SU-DHL-6 (cell line): ENCODE results near the gene CLMN.

Experiments used
- H2AFZ ChIP-seq: fragments of 200-600 bp; sonication (generic); 2 replicates; pipeline ENCODE4 v1.6.1; 2014; ENCODE audit warnings: low read depth, mild to moderate bottlenecking, moderate library complexity, mixed read lengths, antibody characterized with exemption, low read length; ENCODE audit not compliant: severe bottlenecking
- H3F3A ChIP-seq: fragments of 200-600 bp; shearing (Covaris generic); 2 replicates; pipeline ENCODE4 v1.6.0; 2016; ENCODE audit warnings: antibody characterized with exemption, mild to moderate bottlenecking; ENCODE audit not compliant: insufficient read depth
- H3K27ac ChIP-seq: fragments of 200-600 bp; sonication (generic); 2 replicates; pipeline ENCODE4 v1.5.1; 2016; ENCODE audit warnings: low read depth, mild to moderate bottlenecking, low read length, moderate library complexity, mixed read lengths
- H3K27me3 ChIP-seq: fragments of 200-600 bp; sonication (generic), shearing (Covaris generic); 2 replicates; pipeline ENCODE4 v1.6.0; 2014; ENCODE audit warnings: mild to moderate bottlenecking, low read length
- H3K36me3 ChIP-seq: fragments of 200-600 bp; sonication (generic); 2 replicates; pipeline ENCODE4 v1.6.1; 2014; ENCODE audit warnings: mild to moderate bottlenecking, low read length, mixed read lengths
- H3K4me2 ChIP-seq: fragments of 300-600, 200-600 bp; shearing (Covaris generic), sonication (generic); 2 replicates; pipeline ENCODE4 v1.6.0; 2014; ENCODE audit warnings: low read length, low read depth, mild to moderate bottlenecking; ENCODE audit not compliant: poor library complexity, severe bottlenecking
- H3K4me3 ChIP-seq: fragments of 200-600 bp; sonication (generic); 2 replicates; pipeline ENCODE4 v1.5.1; 2014; ENCODE audit warnings: antibody characterized with exemption, low read length, mild to moderate bottlenecking, mixed read lengths; ENCODE audit not compliant: insufficient read depth, poor library complexity, severe bottlenecking
- H3K79me2 ChIP-seq: fragments of 200-600 bp; sonication (generic); 2 replicates; pipeline ENCODE4 v1.6.1; 2014; ENCODE audit warnings: mild to moderate bottlenecking, low read length, moderate library complexity; ENCODE audit not compliant: insufficient read depth
- H3K9ac ChIP-seq: fragments of 200-600 bp; sonication (generic); 2 replicates; pipeline ENCODE4 v1.7.0; 2014; ENCODE audit warnings: mild to moderate bottlenecking, low read length
- H3K9me2 ChIP-seq: fragments of 200-600 bp; sonication (generic); replicated peaks from 2 replicates; pipeline ENCODE4 v1.6.1; 2014; ENCODE audit warnings: low read length; ENCODE audit not compliant: insufficient read depth
- H3K9me3 ChIP-seq: fragments of 200-600 bp; sonication (generic); 2 replicates; pipeline ENCODE4 v1.6.1; 2014; ENCODE audit warnings: low read length, mixed read lengths; ENCODE audit not compliant: insufficient read depth
- H4K20me1 ChIP-seq: fragments of 200-600 bp; sonication (generic); 2 replicates; pipeline ENCODE4 v1.6.1; 2014; ENCODE audit warnings: low read depth, mild to moderate bottlenecking, antibody characterized with exemption, low read length, moderate library complexity, mixed read lengths
- CTCF ChIP-seq: fragments of 200-600 bp; sonication (generic); IDR thresholded peaks from one replicate; pipeline ENCODE4 v1.5.1; 2017; ENCODE audit warnings: antibody characterized with exemption, mild to moderate bottlenecking, low read length, moderate library complexity; ENCODE audit not compliant: insufficient read depth, poor library complexity, severe bottlenecking
- EZH2phosphoT487 ChIP-seq: fragments of 200-600 bp; sonication (generic), shearing (Covaris generic); conservative IDR thresholded peaks from 2 replicates; pipeline ENCODE4 v1.6.1; 2018; ENCODE audit warnings: mild to moderate bottlenecking, antibody characterized with exemption, low read length, moderate library complexity, mixed read lengths

CLMN gene

GRCh38 chr14:95282354-95282985 lies 37.2 kb downstream of the CLMN start:
- H3K36me3 ChIP-seq = no peaks in the 10 kb centered on the region
- no peak overlapping the region for H3K4me3 ChIP-seq
- no peak overlapping the region for H3K4me2 ChIP-seq
- TF ChIP-seq EZH2phosphoT487 (no peak), CTCF (no peak)
- no peaks in the 10 kb centered on the region for H3K9me2 ChIP-seq
- H3K9me3 ChIP-seq = no peaks in the 10 kb centered on the region
- H3K79me2 ChIP-seq = no peaks in the 10 kb centered on the region
- H3F3A ChIP-seq = no peaks in the 10 kb centered on the region
- H3K27me3 ChIP-seq = no peaks in the 10 kb centered on the region
- no peak overlapping the region for H2AFZ ChIP-seq
- no peak overlapping the region for H3K27ac ChIP-seq
- no peak overlapping the region for H3K9ac ChIP-seq
- no peaks in the 10 kb centered on the region for H4K20me1 ChIP-seq

GRCh38 chr14:95281560-95282176 lies 38.0 kb downstream of the CLMN start:
- Histone ChIP-seq H3K4me3 (no peak overlapping the region), H3F3A (no peaks in the 10 kb centered on the region), H3K27me3 (no peaks in the 10 kb centered on the region), H3K27ac (no peak overlapping the region), H2AFZ (no peak overlapping the region), H4K20me1 (no peaks in the 10 kb centered on the region), H3K9ac (no peak overlapping the region), H3K9me3 (no peaks in the 10 kb centered on the region), H3K9me2 (no peaks in the 10 kb centered on the region), H3K79me2 (no peaks in the 10 kb centered on the region), H3K4me2 (no peak overlapping the region), H3K36me3 (no peaks in the 10 kb centered on the region)
- no peak for TF ChIP-seq CTCF
- no peak for TF ChIP-seq EZH2phosphoT487

GRCh38 chr14:95275494-95275893 lies 44.2 kb downstream of the CLMN start:
- no peak overlapping the region for H3K4me3 ChIP-seq
- no peaks in the 10 kb centered on the region for H3K27me3 ChIP-seq
- H3K9me2 ChIP-seq = no peaks in the 10 kb centered on the region
- H3K4me2 ChIP-seq = no peak overlapping the region
- TF ChIP-seq EZH2phosphoT487 (no peak), CTCF (no peak)
- no peaks in the 10 kb centered on the region for H3K79me2 ChIP-seq
- H3K9me3 ChIP-seq = no peaks in the 10 kb centered on the region
- no peak overlapping the region for H2AFZ ChIP-seq
- no peaks in the 10 kb centered on the region for H4K20me1 ChIP-seq
- no peaks in the 10 kb centered on the region for H3K36me3 ChIP-seq
- no peak overlapping the region for H3K27ac ChIP-seq
- no peak overlapping the region for H3K9ac ChIP-seq
- no peaks in the 10 kb centered on the region for H3F3A ChIP-seq
